Nucleus accumbens (tissue), 56 donors: Measurements from ENCODE around the gene SIGLEC10.

ENCODE experiments used
- DNase-seq, 56 donors: peaks; one replicate each; lab custom pipeline; 2025; lab: John Stamatoyannopoulos, UW

The SIGLEC10 gene

DNA sequence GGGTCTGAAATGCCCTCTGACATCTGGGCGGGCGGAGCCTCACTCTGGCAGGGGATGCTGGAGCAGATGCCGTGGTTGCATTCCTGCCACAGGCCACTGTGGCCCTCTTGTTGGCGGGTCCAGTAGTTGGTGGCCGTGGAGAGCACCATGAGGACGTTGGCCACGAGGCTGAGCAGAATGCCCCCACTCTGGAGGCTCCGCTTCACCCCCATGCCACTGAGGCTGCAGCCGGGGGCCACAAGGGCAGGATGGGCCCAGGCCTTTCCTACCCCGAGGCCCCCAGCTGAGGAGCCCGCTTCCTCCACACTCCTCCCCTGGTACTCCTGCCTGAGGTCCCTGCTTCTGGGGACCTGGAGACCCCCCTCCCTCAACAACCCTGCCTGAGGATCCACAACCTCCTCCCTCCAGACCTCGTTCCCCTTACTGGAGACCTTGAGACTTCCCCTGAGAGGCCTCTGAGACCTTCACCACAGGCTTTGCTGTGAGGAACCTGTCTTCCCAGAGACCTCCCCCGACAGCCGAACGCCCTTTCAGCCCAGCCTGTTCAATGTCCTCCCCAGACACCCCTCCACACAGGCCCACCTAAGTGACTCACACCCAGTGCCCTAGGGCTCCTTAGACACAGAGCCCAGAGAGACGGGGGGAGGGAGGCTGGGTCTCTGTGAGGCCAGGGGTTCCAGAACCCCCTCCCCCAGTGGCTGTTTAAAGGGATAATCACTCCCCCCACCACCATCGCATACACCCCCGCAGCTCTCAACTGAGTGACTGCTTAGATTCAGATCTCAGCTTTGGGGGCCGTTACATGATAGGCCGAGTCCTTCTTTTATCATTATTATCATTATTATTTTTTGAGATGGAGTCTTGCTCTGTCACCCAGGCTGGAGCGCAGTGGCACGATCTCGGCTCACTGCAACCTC lies 48.8 kb downstream of the SIGLEC10 start, which contains the start of gene CLDND2:
CLDND2 (minus strand) TSS at position 638 of the 917 bp plus-strand sequence; CDS start at position 212, 426 bp downstream.
- peak in 2 of 56 donors; percentile 34 to 53 for DNase-seq

DNA sequence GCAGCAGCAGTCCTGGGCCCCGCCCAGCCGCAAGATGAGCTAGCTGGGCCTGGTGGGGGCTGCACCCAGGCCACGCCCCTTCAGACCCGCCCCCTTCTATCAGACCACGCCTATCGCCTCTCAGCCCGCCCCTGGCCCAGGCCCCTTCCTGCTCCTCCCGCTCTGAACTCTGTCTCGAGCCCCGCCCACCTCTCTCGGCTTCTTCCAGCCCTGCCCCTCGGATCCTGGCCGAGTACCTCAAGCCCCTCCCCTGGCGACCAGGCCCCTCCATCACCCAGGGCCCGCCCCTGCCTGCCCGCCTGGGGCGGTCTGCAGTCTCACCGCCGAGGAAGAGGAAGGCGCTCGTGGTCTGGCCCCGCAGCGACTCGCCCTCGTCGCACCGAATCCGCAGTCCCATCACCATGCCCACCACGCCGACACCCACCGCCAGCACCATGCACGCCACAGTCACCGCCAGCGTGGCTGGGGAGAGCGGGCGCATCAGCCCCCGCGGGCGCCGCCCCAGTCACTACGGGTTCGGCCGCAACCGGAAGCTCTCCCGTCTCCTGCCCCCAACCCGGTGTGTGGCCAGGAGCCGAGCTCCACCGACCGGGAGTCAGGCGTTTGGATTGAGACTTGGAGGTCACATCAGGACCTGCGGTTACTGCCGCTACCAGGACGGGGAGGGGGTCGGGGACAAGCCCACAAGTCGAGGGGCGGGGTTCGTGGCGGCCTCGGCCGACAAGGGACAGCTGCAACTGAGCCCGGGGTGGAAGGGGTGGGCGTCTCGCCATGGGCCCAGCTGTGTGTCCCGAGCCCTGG lies 49.7 kb downstream of the SIGLEC10 start:
- DNase-seq, result peak; percentile 73 to 100 (median 97)

DNA sequence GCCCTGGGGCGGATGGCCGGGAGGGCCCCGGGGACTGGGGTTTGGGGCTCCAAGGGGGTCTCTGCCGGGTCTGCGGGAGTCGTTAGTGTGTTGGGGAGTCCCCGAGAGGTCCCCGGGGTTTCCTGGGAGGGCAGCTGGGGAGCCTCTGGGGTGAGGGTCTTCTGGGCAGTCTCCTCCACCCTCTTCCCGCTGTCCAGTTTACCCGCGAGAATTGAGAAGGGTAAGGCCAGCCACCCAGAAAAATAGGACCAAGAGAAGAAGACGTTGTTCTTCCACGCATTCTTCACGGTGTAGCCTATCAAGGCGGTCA lies 50.2 kb downstream of the SIGLEC10 start:
- DNase-seq, result peak in 7 of 56 donors; percentile 50 to 66 (median 60)

DNA sequence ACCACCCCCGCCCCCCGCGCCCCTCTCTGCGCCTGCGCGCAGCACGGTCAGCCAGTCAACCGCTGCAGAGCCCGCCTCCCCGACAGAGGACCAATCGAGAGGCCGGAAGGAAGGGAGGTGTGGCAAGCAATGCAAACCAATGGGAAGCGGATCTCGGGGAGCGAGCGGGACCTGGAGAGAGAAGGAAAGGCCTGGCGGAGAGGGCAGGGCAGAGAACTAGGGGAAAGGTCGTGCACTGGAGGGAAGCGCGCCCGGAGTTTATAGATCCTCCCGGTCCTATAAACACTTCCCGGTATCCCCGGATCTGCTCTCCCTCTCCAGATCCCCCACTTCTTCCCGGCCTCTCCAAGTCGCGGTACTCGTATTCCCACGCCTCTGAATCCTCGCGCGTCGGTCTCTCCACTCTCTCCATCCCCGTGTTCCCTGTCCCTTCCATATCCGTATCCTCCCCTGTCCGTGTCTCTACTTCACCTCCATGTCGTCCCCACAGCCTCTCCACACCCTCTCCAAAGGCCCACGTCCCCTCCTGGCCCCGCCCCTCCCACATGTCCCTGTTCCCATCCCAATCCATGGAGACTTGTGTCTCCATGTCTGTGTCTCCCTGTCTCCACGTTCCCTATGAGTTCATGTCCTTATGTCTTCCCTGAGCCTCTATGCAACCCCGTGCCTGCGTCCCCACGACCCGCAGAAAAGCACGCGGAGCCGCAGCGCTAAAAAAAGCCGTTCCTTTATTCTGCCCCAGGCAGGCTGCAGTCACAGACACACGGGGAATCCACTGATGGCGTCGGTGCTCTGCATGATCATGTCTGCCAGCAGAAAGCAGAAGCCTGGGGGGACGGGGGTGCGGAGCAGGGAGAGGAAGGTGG lies 50.8 kb downstream of the SIGLEC10 start:
- peak; percentile 74 to 98 (median 96) for DNase-seq

DNA sequence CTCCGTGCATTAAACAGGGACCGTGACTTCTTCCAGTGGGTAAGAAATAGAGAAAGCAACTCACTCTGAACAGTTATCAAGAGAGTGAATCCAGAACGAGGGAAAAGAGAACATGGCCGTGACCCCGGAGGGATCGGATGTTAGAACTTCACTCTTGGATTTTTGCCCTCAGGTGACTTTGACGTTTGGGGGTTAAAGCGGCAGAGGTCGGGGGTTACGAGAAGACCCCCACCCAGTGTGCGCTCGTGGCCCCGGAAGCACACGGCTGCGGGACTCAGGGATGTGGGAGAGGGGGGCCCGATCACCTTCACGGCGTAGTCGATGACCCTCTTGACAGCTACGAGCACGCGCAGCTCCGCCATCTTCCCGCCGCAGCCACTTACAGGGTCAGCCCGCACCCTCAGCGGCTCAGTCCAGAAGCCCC lies 51.5 kb downstream of the SIGLEC10 start, which contains the start of gene ETFB:
ETFB (minus strand) TSS at position 424 of the 424 bp plus-strand sequence; CDS start at position 362, 62 bp downstream.
- DNase-seq, result peak in 1 of 56 donors; percentile 55

DNA sequence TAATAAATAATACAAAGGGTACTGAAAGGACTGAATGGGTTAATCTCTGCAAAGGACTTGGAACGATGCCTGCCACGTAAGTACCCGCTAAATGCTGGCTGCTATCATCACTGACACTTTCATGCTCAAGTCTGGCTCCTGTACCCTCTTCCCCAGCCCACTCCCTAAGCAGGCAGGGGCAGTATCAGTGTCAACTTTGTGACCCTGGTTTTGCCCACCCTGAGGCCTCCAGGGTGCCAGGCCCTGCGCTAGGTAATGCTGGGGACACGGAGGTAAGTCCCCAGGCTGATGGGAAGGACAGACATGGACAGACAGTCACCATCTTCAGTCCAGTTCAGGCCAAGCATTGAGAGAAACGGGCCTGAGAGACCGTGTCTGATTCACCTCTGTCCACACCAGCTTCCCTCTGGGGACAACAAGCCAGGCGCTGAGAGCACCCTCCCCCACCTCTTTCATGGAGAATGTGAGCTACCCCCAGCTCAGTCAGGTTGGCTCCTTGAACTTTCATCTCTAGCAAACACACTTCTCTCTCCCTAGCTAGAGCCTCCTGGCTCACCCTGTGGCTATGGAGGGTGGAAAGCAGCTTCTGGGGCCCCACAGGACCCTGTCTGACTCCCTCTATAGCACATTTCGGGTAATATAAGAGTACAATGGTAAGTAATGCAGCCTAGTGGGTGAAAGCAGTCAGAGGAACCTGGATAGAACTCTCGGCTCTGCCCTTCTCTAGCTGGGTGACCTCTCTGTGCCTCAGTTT lies 52.1 kb downstream of the SIGLEC10 start:
- peak in 27 of 56 donors; percentile 6 to 55 (median 28) for DNase-seq

DNA sequence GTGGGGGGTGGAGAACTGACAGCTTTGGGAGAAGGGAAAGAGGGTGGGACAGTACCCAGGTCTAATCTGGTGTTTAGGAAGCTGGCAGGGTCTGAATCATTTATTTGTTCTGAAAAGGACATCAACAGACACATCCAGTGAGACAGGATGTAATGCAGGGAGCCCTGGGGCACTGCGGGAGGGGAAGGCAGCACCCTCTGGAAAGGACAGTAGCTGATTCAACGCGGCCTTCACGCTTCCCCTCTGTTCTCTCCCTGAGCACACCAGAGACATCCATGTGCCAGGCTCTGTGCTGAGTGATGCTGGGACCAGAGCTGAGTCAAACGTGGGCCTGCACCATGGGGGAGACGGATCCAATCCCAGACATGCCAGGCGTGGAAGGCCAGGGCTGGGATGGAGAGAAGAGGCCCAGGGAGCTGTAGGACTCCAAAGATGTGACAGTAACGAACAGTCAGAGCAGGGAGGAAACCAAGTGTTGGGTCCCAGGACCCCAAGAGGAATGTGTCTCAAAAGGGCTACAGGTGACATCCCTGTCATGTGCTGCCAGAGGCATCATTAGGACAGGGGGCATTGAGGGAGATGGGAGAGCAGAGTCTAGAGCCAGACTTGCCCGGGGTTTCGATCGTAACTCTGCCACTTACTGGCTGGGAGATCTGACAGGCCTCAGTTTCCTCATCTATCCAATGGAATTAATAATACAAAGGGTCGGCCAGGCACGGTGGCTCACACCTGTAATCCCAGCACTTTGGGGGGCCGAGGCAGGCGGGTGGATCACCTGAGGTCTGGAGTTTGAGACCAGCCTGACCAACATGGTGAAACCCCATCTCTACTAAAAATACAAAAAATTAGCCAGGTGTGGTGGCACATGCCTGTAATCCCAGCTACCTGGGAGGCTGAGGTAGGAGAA lies 53.0 kb downstream of the SIGLEC10 start:
- peak in 19 of 56 donors; percentile 3 to 59 (median 16) for DNase-seq

DNA sequence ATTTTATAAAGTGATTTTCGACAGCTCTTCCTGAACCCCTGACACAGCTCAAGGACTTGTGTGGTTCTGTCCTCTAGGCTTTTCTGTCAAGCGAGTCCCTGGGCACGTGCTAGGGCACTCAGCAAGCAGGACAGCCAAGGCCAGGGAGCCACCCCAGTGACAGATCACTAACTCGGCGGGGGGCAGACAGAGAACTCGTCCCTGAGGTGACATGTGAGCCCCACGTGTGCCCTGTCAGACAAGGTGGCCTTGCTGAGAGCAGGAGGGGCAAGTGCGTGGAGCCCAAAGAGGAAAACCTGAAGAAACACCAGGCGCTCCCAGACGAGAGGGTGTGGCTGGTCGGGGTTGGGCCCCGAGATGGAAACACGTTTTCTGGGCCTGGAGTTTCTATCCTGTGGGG lies 56.2 kb downstream of the SIGLEC10 start:
- DNase-seq, result no peak
